SK-N-MC (cell line): ENCODE results near the gene MIOX.

Experiments used
- EZH2 ChIP-seq: fragments of 200-600 bp; sonication (generic); IDR thresholded peaks from one replicate; pipeline ENCODE4 v1.6.1; 2017; ENCODE audit warnings: antibody characterized with exemption
- POLR2AphosphoS5 ChIP-seq: IDR thresholded peaks from 2 replicates; pipeline ENCODE4 v1.6.1; 2012; ENCODE audit warnings: mild to moderate bottlenecking, low read depth, low read length, borderline replicate concordance

GRCh38 chr22:50532824-50533796 lies 46.5 kb downstream of the MIOX start:
- TF ChIP-seq EZH2 (no peak), POLR2AphosphoS5 (no peak)
